ENCODE data around the gene NRSN2. TPM values are rescaled to one million over a fixed set of nuclear protein-coding genes. Genes with fewer than 3 reads are reported as not detected.
A peak's percentile ranks its signal among the peaks of the same experiment; 100 is the strongest.

Gene NRSN2
- total RNA-seq, 2 donors from 2014 or later = 13.8 to 15.6 TPM

DNA sequence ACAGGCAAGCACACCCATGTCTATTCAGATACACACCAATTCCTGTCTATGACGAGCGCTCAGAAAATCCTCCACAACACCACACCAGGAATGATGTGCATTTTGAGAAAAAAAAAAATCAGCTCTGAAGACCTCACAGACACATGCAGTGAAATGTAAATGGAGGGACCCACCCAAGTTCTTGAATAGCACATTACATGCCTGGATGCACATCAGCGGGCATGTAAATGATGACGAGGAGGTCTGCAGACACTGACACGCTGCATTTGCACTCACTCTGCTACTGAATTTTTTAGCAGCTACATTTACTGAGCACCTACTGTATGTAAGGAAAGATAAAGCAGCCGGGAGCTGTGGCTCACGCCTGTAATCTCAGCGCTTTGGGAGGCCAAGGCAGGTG, 14.7 kb downstream of the NRSN2 start:
- no peaks in the 10 kb centered on the region for H3K36me3 ChIP-seq (replicated peaks in 1 of 2; ENCODE audit: insufficient read depth in 1 of 2, low read depth in 2 of 2)
- ATAC-seq (no peak), DNase-seq (no peak)
- H3K27me3 ChIP-seq = no peaks in the 10 kb centered on the region
- H3K27ac ChIP-seq = no peak overlapping the region
- H3K4me1 ChIP-seq = peaks cover 6% of the 10 kb centered on the region
- H3K9me3 ChIP-seq = no peaks in the 10 kb centered on the region
- TF ChIP-seq, protein P1, sequence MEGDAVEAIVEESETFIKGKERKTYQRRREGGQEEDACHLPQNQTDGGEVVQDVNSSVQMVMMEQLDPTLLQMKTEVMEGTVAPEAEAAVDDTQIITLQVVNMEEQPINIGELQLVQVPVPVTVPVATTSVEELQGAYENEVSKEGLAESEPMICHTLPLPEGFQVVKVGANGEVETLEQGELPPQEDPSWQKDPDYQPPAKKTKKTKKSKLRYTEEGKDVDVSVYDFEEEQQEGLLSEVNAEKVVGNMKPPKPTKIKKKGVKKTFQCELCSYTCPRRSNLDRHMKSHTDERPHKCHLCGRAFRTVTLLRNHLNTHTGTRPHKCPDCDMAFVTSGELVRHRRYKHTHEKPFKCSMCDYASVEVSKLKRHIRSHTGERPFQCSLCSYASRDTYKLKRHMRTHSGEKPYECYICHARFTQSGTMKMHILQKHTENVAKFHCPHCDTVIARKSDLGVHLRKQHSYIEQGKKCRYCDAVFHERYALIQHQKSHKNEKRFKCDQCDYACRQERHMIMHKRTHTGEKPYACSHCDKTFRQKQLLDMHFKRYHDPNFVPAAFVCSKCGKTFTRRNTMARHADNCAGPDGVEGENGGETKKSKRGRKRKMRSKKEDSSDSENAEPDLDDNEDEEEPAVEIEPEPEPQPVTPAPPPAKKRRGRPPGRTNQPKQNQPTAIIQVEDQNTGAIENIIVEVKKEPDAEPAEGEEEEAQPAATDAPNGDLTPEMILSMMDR (IDR thresholded peaks at IDR 0.05) = no peak
- TF ChIP-seq POLR2A (IDR thresholded peaks at IDR 0.05) = no peak
- WGBS, 2 donors = 82 to 89% methylated on average over 8 of the region's 8 CpGs
- intact Hi-C loops (cut with DNase I) = no loop called here
- H3K4me3 ChIP-seq = no peak overlapping the region

DNA sequence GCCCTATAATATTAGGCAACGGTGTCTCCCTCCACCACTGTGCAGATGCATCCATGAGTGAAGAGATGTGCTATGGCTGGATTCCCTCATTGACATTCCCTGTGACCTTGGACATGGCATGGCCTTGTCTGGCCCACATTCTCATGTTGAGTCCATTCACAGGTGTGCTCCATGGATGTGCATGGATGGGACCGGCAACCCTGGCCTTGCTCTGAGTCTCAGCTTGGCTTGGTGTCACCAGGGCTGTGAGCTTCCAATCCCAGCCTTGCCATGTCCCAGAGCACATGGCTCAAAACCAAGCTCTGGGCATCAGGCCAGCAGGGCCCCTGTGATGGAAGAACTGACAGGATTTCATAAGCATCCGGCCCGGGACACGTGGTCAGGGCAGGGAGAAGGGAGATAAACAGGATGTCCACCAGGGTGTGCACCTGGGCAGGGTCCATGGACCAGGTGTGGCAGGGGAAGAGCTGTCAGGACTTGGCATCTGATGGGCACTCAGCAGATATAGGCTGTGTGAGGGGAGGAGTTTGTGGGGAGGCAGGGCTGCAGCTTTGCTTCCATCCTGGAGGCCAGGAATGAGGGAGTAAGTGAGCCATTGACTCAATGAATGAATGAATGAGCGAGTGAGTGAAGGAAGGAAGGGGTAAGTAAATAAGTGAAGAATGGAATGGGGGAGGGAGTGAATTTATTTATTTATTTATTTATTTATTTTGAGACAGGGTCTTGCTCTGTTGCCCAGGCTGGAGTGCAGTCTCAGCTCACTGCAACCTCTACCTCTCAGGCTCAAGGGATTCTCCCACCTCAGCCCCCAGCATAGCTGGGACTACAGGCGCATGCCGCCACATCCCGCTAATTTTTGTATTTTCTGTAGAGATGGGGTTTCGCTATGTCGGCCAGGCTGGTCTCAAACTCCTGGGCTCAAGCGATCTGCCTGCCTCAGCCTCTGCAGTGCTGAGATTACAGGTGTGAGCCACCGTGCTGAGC, 15.7 kb downstream of the NRSN2 start:
- intact Hi-C loops (cut with DNase I) = no loop called here
- H3K27me3 ChIP-seq = no peaks in the 10 kb centered on the region
- H3K36me3 ChIP-seq (replicated peaks in 1 of 2; ENCODE audit: insufficient read depth in 1 of 2, low read depth in 2 of 2) = no peaks in the 10 kb centered on the region
- peaks cover 14% of the 10 kb centered on the region for H3K4me1 ChIP-seq
- no peaks in the 10 kb centered on the region for H3K9me3 ChIP-seq
- peak; percentile 88 to 98 (median 95) for DNase-seq
- no peak overlapping the region for H3K4me3 ChIP-seq
- peak overlapping the region in 1 of 4 donors; percentile 26 for H3K27ac ChIP-seq
- peak; percentile 87 for ATAC-seq
- TF ChIP-seq POLR2A (IDR thresholded peaks at IDR 0.05) = no peak
- TF ChIP-seq, protein P1 (IDR thresholded peaks at IDR 0.05) = peak; percentile 27 to 84 (median 76)
- 57 to 68% methylated on average over 13 of the region's 13 CpGs for WGBS, 2 donors

DNA sequence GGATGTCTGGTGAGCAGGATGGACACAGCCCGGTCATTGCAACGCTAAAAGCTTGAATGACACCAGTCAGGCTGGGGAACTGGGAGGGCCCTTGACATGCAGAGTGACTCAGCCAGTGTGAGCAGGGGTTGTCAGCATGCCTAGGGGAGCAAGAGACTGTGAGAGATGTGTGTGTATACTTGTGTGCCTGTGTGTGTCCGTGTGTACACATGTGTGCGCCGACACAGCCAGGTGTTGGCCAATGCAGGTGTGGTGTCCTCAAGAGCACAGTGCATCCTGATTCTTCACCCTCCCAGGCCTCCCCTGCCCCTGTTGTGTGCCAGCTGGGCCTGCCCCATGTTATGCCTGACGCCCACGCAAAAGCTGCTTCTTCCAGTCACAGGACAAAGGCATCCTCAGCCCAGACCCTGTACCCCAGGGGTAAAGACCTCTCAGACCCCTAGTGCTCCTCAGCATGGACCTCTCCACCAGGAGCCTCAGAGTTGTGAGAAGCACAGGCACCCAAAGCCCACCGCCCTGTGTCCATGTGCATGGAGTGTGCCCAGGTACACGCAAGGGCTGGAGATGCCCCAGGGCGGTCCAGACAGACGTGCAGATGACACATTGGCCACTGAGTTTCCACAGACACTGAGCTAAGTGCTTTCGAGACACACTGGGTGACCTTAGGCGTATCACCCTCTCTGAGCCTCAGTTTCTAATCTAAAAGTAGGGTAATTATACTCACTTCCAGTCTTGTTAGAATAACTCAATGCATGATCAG, 16.6 kb downstream of the NRSN2 start:
- TF ChIP-seq, protein P1 (IDR thresholded peaks at IDR 0.05) = no peak
- TF ChIP-seq POLR2A (IDR thresholded peaks at IDR 0.05) = no peak
- no peak for DNase-seq
- Histone ChIP-seq H3K27ac (no peak overlapping the region), H3K27me3 (no peaks in the 10 kb centered on the region), H3K4me1 (peaks cover 21% of the 10 kb centered on the region), H3K36me3 (replicated peaks in 1 of 2; ENCODE audit: insufficient read depth in 1 of 2, low read depth in 2 of 2) (no peaks in the 10 kb centered on the region), H3K9me3 (no peaks in the 10 kb centered on the region), H3K4me3 (no peak overlapping the region)
- no peak for ATAC-seq
- intact Hi-C loops (cut with DNase I) = no loop called here
- WGBS, 2 donors = 81 to 91% methylated on average over 9 to 13 of the region's 13 CpGs

DNA sequence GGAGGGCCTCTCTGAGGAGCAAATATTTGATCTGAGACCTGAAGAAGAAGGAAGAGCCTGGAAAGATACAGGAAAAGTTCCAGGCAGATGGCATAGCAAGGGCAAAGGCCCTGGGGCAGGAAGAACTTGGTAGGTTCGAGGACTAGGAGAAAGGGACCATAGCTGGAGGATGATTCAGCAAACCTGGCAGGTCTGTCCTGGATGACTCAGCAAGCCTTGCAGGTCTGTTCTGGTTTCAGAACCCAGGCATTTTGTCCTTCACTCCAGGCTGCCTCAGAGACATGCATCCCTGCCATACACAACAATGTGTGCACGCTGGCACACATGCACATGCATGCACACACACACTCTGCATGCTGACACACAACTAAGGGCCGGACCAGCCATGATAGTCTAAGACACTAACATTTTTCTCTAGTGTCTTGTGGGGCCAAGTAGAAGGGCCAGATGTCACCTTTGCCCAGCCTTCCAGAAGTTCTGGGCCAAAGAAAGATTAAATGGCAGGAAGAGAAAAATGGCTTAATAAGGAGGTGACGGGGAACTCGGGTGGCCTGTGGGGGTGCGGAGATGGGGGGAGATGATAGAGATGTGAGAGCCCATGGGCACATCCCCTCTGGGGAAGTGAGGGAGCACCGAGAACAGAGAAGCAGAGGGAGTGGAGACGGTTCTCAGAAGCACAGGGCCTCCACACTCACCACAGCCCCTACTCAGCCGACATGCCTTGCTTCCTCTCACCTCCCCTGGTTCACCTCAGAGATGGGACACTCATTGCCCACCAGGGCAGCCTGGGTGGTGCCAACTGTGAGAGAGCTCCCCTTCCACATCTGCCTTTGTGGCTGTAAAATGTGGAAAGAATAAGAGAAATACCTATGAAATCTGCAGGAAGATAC, 18.2 kb downstream of the NRSN2 start:
- TF ChIP-seq POLR2A (IDR thresholded peaks at IDR 0.05) = no peak
- TF ChIP-seq, protein P1 (IDR thresholded peaks at IDR 0.05) = no peak
- Histone ChIP-seq H3K36me3 (replicated peaks in 1 of 2; ENCODE audit: insufficient read depth in 1 of 2, low read depth in 2 of 2) (no peaks in the 10 kb centered on the region), H3K9me3 (no peaks in the 10 kb centered on the region), H3K27me3 (no peaks in the 10 kb centered on the region), H3K27ac (peak overlapping the region in 3 of 4 donors; percentile 58 to 78 (median 68)), H3K4me1 (peaks cover 33% of the 10 kb centered on the region), H3K4me3 (no peak overlapping the region)
- DNase-seq = no peak
- ATAC-seq = no peak
- 75 to 80% methylated on average over 9 of the region's 9 CpGs for WGBS, 2 donors
- intact Hi-C loops (cut with DNase I) = no loop called here

All from body of pancreas (tissue), 4 donors.